IMR-90 (cell line): ENCODE results near the gene CD86. TPM values are rescaled to one million over a fixed set of nuclear protein-coding genes. Genes with fewer than 3 reads are reported as not detected.

ENCODE experiments used
- ATAC-seq: fragments of 200-7000 bp; cut with Tn5 transposase; 2 replicates; pipeline ENCODE4 v1.9.1; 2020; ENCODE audit warnings: low read depth, mild to moderate bottlenecking, moderate library complexity
- BruUV-seq: library from RNA; stranded (reverse); fragments of 400-500 nt; replicated peaks from 2 replicates; lab custom pipeline; 2021; lab: Mats Ljungman, UMichigan
- CTCF ChIA-PET: fragments of 300-600 bp; formaldehyde crosslinking; extraction: SDS; loops from one replicate; lab custom pipeline; 2021; ENCODE audit warnings: antibody characterized with exemption; lab: Yijun Ruan, JAX
- POLR2A ChIA-PET: fragments of 300-600 bp; sonication (Branson Sonifier 250); formaldehyde crosslinking; loops from one replicate; lab custom pipeline; 2022; ENCODE audit warnings: antibody characterized with exemption; ENCODE audit not compliant: unreplicated experiment; lab: Charles Lee
- DNase-seq: peaks from one replicate; pipeline ENCODE4 v3.0.0; 2013
- H2AFZ ChIP-seq: replicated peaks from 2 replicates; pipeline ENCODE3; 2013; ENCODE audit warnings: low read length, mild to moderate bottlenecking; ENCODE audit not compliant: poor library complexity
- H2AK5ac ChIP-seq: 2 replicates; pipeline ENCODE4 v1.6.1; 2013; ENCODE audit warnings: low read depth, low read length, inconsistent platforms
- H2AK9ac ChIP-seq: replicated peaks from 2 replicates; pipeline ENCODE3; 2013; ENCODE audit warnings: mild to moderate bottlenecking, low read depth, low read length, moderate library complexity; ENCODE audit not compliant: poor library complexity
- H2BK120ac ChIP-seq: 2 replicates; pipeline ENCODE4 v1.6.1; 2013; ENCODE audit warnings: low read depth, low read length, inconsistent platforms
- H2BK15ac ChIP-seq: 3 replicates; pipeline ENCODE4 v1.6.1; 2013; ENCODE audit warnings: low read depth, low read length, inconsistent platforms
- H2BK20ac ChIP-seq: 2 replicates; pipeline ENCODE4 v1.6.1; 2013; ENCODE audit warnings: low read depth, mild to moderate bottlenecking, inconsistent platforms, low read length, moderate library complexity
- H2BK5ac ChIP-seq: 2 replicates; pipeline ENCODE4 v1.6.1; 2013; ENCODE audit warnings: mild to moderate bottlenecking, low read depth, low read length, inconsistent platforms; ENCODE audit not compliant: poor library complexity, severe bottlenecking
- H3K14ac ChIP-seq: replicated peaks from 2 replicates; pipeline ENCODE4 v1.6.1; 2013; ENCODE audit warnings: low read depth, low read length, inconsistent platforms
- H3K18ac ChIP-seq: 2 replicates; pipeline ENCODE4 v1.6.1; 2013; ENCODE audit warnings: low read depth, low read length, control low read depth
- H3K23ac ChIP-seq: 2 replicates; pipeline ENCODE4 v1.6.1; 2013; ENCODE audit warnings: low read depth, low read length, inconsistent platforms
- H3K27ac ChIP-seq: 2 replicates; pipeline ENCODE4 v1.5.1; 2013; ENCODE audit warnings: mild to moderate bottlenecking, control low read depth, low read length; ENCODE audit not compliant: insufficient read depth
- H3K27me3 ChIP-seq: 2 replicates; pipeline ENCODE4 v1.6.1; 2013; ENCODE audit warnings: low read length; ENCODE audit not compliant: control insufficient read depth, insufficient read depth
- H3K36me3 ChIP-seq: 2 replicates; pipeline ENCODE4 v1.6.1; 2013; ENCODE audit warnings: low read length, mixed read lengths; ENCODE audit not compliant: control insufficient read depth, insufficient read depth
- H3K4ac ChIP-seq: 2 replicates; pipeline ENCODE4 v1.6.1; 2013; ENCODE audit warnings: low read depth, low read length, inconsistent platforms
- H3K4me1 ChIP-seq: 2 replicates; pipeline ENCODE4 v1.6.1; 2013; ENCODE audit warnings: low read length, mixed read lengths; ENCODE audit not compliant: control insufficient read depth, insufficient read depth
- H3K4me2 ChIP-seq: 2 replicates; pipeline ENCODE4 v1.6.1; 2013; ENCODE audit warnings: low read depth, mild to moderate bottlenecking, control low read depth, low read length, moderate library complexity
- H3K4me3 ChIP-seq: 2 replicates; pipeline ENCODE4 v1.5.1; 2013; ENCODE audit warnings: low read depth, mild to moderate bottlenecking, control low read depth, low read length, moderate library complexity; ENCODE audit not compliant: insufficient read depth
- H3K56ac ChIP-seq: 2 replicates; pipeline ENCODE4 v1.6.1; 2013; ENCODE audit warnings: low read length, inconsistent platforms; ENCODE audit not compliant: insufficient read depth; ENCODE audit errors: extremely low read depth
- H3K79me1 ChIP-seq, 2 experiments: 2 replicates each; pipeline ENCODE4 v1.6.1; 2013; ENCODE audit warnings: low read length in 2 of 2, inconsistent platforms in 1 of 2, low read depth in 1 of 2
- H3K9ac ChIP-seq: 2 replicates; pipeline ENCODE4 v1.6.1; 2013; ENCODE audit warnings: low read depth, low read length, control low read depth
- H3K9me1 ChIP-seq: 2 replicates; pipeline ENCODE4 v1.6.1; 2013; ENCODE audit warnings: low read length, inconsistent platforms; ENCODE audit not compliant: insufficient read depth
- H3K9me3 ChIP-seq: 2 replicates; pipeline ENCODE4 v1.6.1; 2013; ENCODE audit warnings: low read length; ENCODE audit not compliant: control insufficient read depth, insufficient read depth
- H4K20me1 ChIP-seq: 2 replicates; pipeline ENCODE4 v1.6.1; 2013; ENCODE audit warnings: low read length, inconsistent platforms; ENCODE audit not compliant: insufficient read depth
- H4K5ac ChIP-seq: 2 replicates; pipeline ENCODE4 v1.6.1; 2013; ENCODE audit warnings: mild to moderate bottlenecking, low read depth, low read length, control low read depth
- H4K8ac ChIP-seq, 2 experiments: 2 replicates each; pipeline ENCODE4 v1.6.1; 2013; ENCODE audit warnings: low read depth in 2 of 2, low read length in 2 of 2, control low read depth in 1 of 2, inconsistent platforms in 1 of 2
- H4K91ac ChIP-seq: 2 replicates; pipeline ENCODE4 v1.6.1; 2013; ENCODE audit warnings: low read depth, low read length, inconsistent platforms; ENCODE audit not compliant: insufficient read depth
- BHLHE40 ChIP-seq: fragments of 150-350 bp; IDR thresholded peaks from 2 replicates; pipeline ENCODE4 v1.6.1; 2016; ENCODE audit warnings: mild to moderate bottlenecking, low read depth, low read length
- CEBPB ChIP-seq: IDR thresholded peaks from 2 replicates; pipeline ENCODE4 v1.6.1; 2012; ENCODE audit warnings: low read depth, low read length, improper control_type of control experiment
- CHD1 ChIP-seq: IDR thresholded peaks from 2 replicates; pipeline ENCODE4 v1.6.1; 2012; ENCODE audit warnings: low read depth, low read length, improper control_type of control experiment
- FOS ChIP-seq: fragments of 150-350 bp; IDR thresholded peaks from 2 replicates; pipeline ENCODE4 v1.6.1; 2016; ENCODE audit warnings: low read depth, low read length
- MAFK ChIP-seq: IDR thresholded peaks from 2 replicates; pipeline ENCODE4 v1.6.1; 2012; ENCODE audit warnings: low read depth, low read length, improper control_type of control experiment
- MAZ ChIP-seq: IDR thresholded peaks from 2 replicates; pipeline ENCODE4 v1.6.1; 2012; ENCODE audit warnings: low read depth, mild to moderate bottlenecking, low read length, improper control_type of control experiment, moderate library complexity, borderline replicate concordance
- MXI1 ChIP-seq: IDR thresholded peaks from 2 replicates; pipeline ENCODE4 v1.6.1; 2012; ENCODE audit warnings: low read depth, mild to moderate bottlenecking, low read length, moderate library complexity, borderline replicate concordance
- NFE2L2 ChIP-seq: fragments of 150-350 bp; IDR thresholded peaks from 2 replicates; pipeline ENCODE4 v1.6.1; 2016; ENCODE audit warnings: low read depth, mild to moderate bottlenecking, low read length
- POLR2A ChIP-seq: IDR thresholded peaks from 2 replicates; pipeline ENCODE4 v1.6.1; 2012; ENCODE audit warnings: mild to moderate bottlenecking, low read depth, low read length
- RAD21 ChIP-seq: IDR thresholded peaks from 2 replicates; pipeline ENCODE4 v1.6.1; 2012; ENCODE audit warnings: low read length, improper control_type of control experiment
- RCOR1 ChIP-seq: IDR thresholded peaks from 2 replicates; pipeline ENCODE4 v1.6.1; 2012; ENCODE audit warnings: mild to moderate bottlenecking, low read length, improper control_type of control experiment; ENCODE audit not compliant: insufficient replicate concordance
- RFX5 ChIP-seq: IDR thresholded peaks from 2 replicates; pipeline ENCODE4 v1.8.0; 2012; ENCODE audit warnings: low read depth, mild to moderate bottlenecking, low read length, moderate library complexity
- SMC3 ChIP-seq: fragments of 150-350 bp; IDR thresholded peaks from 2 replicates; pipeline ENCODE4 v1.6.1; 2016; ENCODE audit warnings: low read depth, mild to moderate bottlenecking, antibody characterized with exemption, low read length, moderate library complexity
- dilution Hi-C: fragments of 300-500 bp; cut with HindIII; formaldehyde crosslinking; loops from one replicate; pipeline ENCODE4 v1.14.3; 2018; ENCODE audit warnings: low sequenced_read_pairs; ENCODE audit not compliant: unreplicated experiment
- in situ Hi-C: fragments of 300-500 bp; cut with MboI; formaldehyde crosslinking; loops from 3 replicates; pipeline ENCODE4 v1.14.3; 2019; ENCODE audit warnings: low sequenced_read_pairs, inconsistent platforms, mixed read lengths
- intact Hi-C: fragments of 100-400 bp; cut with micrococcal nuclease; formaldehyde crosslinking; loops from 2 replicates; pipeline ENCODE4 v1.10.0; 2022
- polyA plus RNA-seq, 3 experiments: library from polyadenylated mRNA; depleted of rRNA; stranded (reverse); fragments of >200 nt; gene quantifications; 2 replicates each; pipeline ENCODE4 v1.2.3, GENCODE V29; 2012; ENCODE audit warnings: low replicate concordance in 1 of 3
- total RNA-seq: library from RNA; depleted of rRNA; stranded (reverse); fragments of >200 nt; gene quantifications from 2 replicates; pipeline ENCODE4 v1.2.3, GENCODE V29; 2012
- TF ChIP-seq, protein P1 (sequence below): fragments of 150-350 bp; IDR thresholded peaks from 2 replicates; pipeline ENCODE4 v1.6.1; 2016; ENCODE audit warnings: low read depth, mild to moderate bottlenecking, low read length, moderate library complexity, borderline replicate concordance
- TF ChIP-seq, protein P2 (sequence below): conservative IDR thresholded peaks from 2 replicates; pipeline ENCODE4 v1.5.1; 2012; ENCODE audit warnings: mild to moderate bottlenecking, low read depth, low read length, improper control_type of control experiment
- TF ChIP-seq, protein P3 (sequence below): fragments of 150-350 bp; IDR thresholded peaks from 2 replicates; pipeline ENCODE4 v1.6.1; 2017; ENCODE audit warnings: mild to moderate bottlenecking, antibody characterized with exemption, low read length, low read depth

Gene CD86
- total and polyA plus RNA-seq, 2 of the 4 experiments (the other 2 are of a cell fraction): not detected

DNA sequence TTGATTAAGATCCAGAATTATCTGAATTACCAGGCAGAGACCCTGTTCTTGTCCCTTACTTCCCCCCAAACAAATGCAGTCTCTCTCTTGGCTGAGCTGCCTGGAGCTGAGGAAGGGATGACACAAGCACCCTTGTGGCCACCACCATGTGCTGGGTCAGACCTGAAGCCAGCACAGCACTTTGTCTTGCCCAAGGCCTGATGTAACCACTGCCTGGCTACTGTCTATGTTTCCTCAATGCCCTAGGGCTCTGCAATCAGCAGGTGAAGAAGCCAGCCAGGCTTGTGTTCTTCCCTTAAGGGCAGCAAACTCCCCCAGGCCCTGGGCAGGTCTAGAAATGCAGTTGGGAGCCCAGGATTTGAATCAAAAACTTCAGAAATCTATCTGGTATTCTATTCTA lies 112.5 kb downstream of the CD86 start:
- H4K91ac ChIP-seq: no peak overlapping the region
- no peak overlapping the region for H3K9ac ChIP-seq
- H3K9me3 ChIP-seq: no peaks in the 10 kb centered on the region; the same call in 1 of the 2 replicates
- no peak overlapping the region for H3K4me3 ChIP-seq
- no peaks in the 10 kb centered on the region for H3K27me3 ChIP-seq
- no peak overlapping the region for H3K56ac ChIP-seq
- no peaks in the 10 kb centered on the region for H4K20me1 ChIP-seq
- in situ Hi-C loops (no loop called here), intact Hi-C loops (no loop called here), dilution Hi-C loops (no loop called here)
- no peaks in the 10 kb centered on the region for H3K9me1 ChIP-seq
- no peak for TF ChIP-seq BHLHE40
- TF ChIP-seq RCOR1: no peak
- no peak for TF ChIP-seq CHD1
- TF ChIP-seq POLR2A: no peak
- TF ChIP-seq SMC3: no peak
- TF ChIP-seq, protein P1, sequence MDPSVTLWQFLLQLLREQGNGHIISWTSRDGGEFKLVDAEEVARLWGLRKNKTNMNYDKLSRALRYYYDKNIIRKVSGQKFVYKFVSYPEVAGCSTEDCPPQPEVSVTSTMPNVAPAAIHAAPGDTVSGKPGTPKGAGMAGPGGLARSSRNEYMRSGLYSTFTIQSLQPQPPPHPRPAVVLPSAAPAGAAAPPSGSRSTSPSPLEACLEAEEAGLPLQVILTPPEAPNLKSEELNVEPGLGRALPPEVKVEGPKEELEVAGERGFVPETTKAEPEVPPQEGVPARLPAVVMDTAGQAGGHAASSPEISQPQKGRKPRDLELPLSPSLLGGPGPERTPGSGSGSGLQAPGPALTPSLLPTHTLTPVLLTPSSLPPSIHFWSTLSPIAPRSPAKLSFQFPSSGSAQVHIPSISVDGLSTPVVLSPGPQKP: no peak
- TF ChIP-seq MAZ: no peak
- no peak for TF ChIP-seq CEBPB
- no peak for TF ChIP-seq MAFK
- no peak for TF ChIP-seq FOS
- TF ChIP-seq MXI1: no peak
- TF ChIP-seq RFX5: no peak
- TF ChIP-seq, protein P2, sequence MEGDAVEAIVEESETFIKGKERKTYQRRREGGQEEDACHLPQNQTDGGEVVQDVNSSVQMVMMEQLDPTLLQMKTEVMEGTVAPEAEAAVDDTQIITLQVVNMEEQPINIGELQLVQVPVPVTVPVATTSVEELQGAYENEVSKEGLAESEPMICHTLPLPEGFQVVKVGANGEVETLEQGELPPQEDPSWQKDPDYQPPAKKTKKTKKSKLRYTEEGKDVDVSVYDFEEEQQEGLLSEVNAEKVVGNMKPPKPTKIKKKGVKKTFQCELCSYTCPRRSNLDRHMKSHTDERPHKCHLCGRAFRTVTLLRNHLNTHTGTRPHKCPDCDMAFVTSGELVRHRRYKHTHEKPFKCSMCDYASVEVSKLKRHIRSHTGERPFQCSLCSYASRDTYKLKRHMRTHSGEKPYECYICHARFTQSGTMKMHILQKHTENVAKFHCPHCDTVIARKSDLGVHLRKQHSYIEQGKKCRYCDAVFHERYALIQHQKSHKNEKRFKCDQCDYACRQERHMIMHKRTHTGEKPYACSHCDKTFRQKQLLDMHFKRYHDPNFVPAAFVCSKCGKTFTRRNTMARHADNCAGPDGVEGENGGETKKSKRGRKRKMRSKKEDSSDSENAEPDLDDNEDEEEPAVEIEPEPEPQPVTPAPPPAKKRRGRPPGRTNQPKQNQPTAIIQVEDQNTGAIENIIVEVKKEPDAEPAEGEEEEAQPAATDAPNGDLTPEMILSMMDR: no peak
- TF ChIP-seq, protein P3, sequence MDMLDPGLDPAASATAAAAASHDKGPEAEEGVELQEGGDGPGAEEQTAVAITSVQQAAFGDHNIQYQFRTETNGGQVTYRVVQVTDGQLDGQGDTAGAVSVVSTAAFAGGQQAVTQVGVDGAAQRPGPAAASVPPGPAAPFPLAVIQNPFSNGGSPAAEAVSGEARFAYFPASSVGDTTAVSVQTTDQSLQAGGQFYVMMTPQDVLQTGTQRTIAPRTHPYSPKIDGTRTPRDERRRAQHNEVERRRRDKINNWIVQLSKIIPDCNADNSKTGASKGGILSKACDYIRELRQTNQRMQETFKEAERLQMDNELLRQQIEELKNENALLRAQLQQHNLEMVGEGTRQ: no peak
- TF ChIP-seq NFE2L2: no peak
- TF ChIP-seq RAD21: no peak
- no peak for DNase-seq
- ChIA-PET CTCF (no interaction called here), POLR2A (no interaction called here)
- no peaks in the 10 kb centered on the region for H3K4me1 ChIP-seq
- H2BK120ac ChIP-seq: no peak overlapping the region
- H3K18ac ChIP-seq: no peak overlapping the region
- no peak overlapping the region for H4K5ac ChIP-seq
- H3K79me1 ChIP-seq: no peaks in the 10 kb centered on the region
- no peak overlapping the region for H3K23ac ChIP-seq
- no peak overlapping the region for H4K8ac ChIP-seq
- H2AK9ac ChIP-seq: no peak overlapping the region
- no peak overlapping the region for H3K4me2 ChIP-seq
- no TSS peak for BruUV-seq
- no peak overlapping the region for H2BK5ac ChIP-seq
- H3K4ac ChIP-seq: no peak overlapping the region
- no peak overlapping the region for H2BK20ac ChIP-seq
- no peak for ATAC-seq
- no peaks in the 10 kb centered on the region for H3K36me3 ChIP-seq
- H2BK15ac ChIP-seq: no peak overlapping the region
- no peak overlapping the region for H2AK5ac ChIP-seq
- H3K27ac ChIP-seq: no peak overlapping the region
- no peak overlapping the region for H2AFZ ChIP-seq
- no peak overlapping the region for H3K14ac ChIP-seq
